DOHH2 (cell line): ENCODE results near the gene PRCC.

Experiments
- H3F3A ChIP-seq: fragments of 200-600 bp; sonication (generic), shearing (Covaris generic); 2 replicates; pipeline ENCODE4 v1.6.0; 2016; ENCODE audit warnings: antibody characterized with exemption, mild to moderate bottlenecking; ENCODE audit not compliant: control insufficient read depth, insufficient read depth
- H3K27ac ChIP-seq: fragments of 200-600 bp; sonication (generic); 2 replicates; pipeline ENCODE4 v1.5.1; 2014; ENCODE audit warnings: low read depth, mild to moderate bottlenecking, low read length, moderate library complexity
- H3K27me3 ChIP-seq: fragments of 200-600 bp; sonication (generic); 2 replicates; pipeline ENCODE4 v1.6.1; 2014; ENCODE audit warnings: mild to moderate bottlenecking, low read length, mixed read lengths; ENCODE audit not compliant: control insufficient read depth
- H3K36me3 ChIP-seq: fragments of 200-600 bp; sonication (generic); 2 replicates; pipeline ENCODE4 v1.6.1; 2014; ENCODE audit warnings: mild to moderate bottlenecking, low read length, moderate library complexity, mixed read lengths; ENCODE audit not compliant: control insufficient read depth
- H3K4me1 ChIP-seq: fragments of 200-600 bp; sonication (generic); 2 replicates; pipeline ENCODE4 v1.6.1; 2014; ENCODE audit warnings: mild to moderate bottlenecking, low read length, mixed read lengths; ENCODE audit not compliant: control insufficient read depth
- H3K4me2 ChIP-seq: fragments of 200-600 bp; sonication (generic); 2 replicates; pipeline ENCODE4 v1.6.0; 2014; ENCODE audit warnings: mild to moderate bottlenecking, low read length, moderate library complexity
- H3K4me3 ChIP-seq: fragments of 200-600 bp; sonication (generic); 2 replicates; pipeline ENCODE4 v1.5.1; 2014; ENCODE audit warnings: mild to moderate bottlenecking, low read length, mixed read lengths
- H3K79me2 ChIP-seq: fragments of 200-600 bp; sonication (generic); 2 replicates; pipeline ENCODE4 v1.6.1; 2014; ENCODE audit warnings: mild to moderate bottlenecking, low read length, mixed read lengths; ENCODE audit not compliant: control insufficient read depth
- H3K9me2 ChIP-seq: fragments of 200-600 bp; sonication (generic); replicated peaks from 2 replicates; pipeline ENCODE4 v1.6.1; 2014; ENCODE audit warnings: mild to moderate bottlenecking, low read length, mixed read lengths; ENCODE audit not compliant: control insufficient read depth
- H3K9me3 ChIP-seq: fragments of 200-600 bp; sonication (generic); 2 replicates; pipeline ENCODE4 v1.6.1; 2014; ENCODE audit warnings: antibody characterized with exemption, low read length, mixed read lengths; ENCODE audit not compliant: control insufficient read depth, insufficient read depth
- H4K20me1 ChIP-seq: fragments of 200-600 bp; sonication (generic); 2 replicates; pipeline ENCODE4 v1.6.0; 2014; ENCODE audit warnings: low read depth, mild to moderate bottlenecking, antibody characterized with exemption, low read length, moderate library complexity; ENCODE audit not compliant: control insufficient read depth, insufficient read depth
- EZH2phosphoT487 ChIP-seq: fragments of 200-600 bp; sonication (generic); IDR thresholded peaks from 2 replicates; pipeline ENCODE4 v1.6.1; 2017; ENCODE audit warnings: borderline replicate concordance, mild to moderate bottlenecking, antibody characterized with exemption, low read length, moderate library complexity, mixed read lengths
- TF ChIP-seq, protein P1 (sequence below): fragments of 200-600 bp; sonication (generic); IDR thresholded peaks from one replicate; pipeline ENCODE4 v1.5.1; 2014; ENCODE audit warnings: antibody characterized with exemption, mild to moderate bottlenecking, low read depth, low read length; ENCODE audit not compliant: poor library complexity, severe bottlenecking

PRCC gene

DNA sequence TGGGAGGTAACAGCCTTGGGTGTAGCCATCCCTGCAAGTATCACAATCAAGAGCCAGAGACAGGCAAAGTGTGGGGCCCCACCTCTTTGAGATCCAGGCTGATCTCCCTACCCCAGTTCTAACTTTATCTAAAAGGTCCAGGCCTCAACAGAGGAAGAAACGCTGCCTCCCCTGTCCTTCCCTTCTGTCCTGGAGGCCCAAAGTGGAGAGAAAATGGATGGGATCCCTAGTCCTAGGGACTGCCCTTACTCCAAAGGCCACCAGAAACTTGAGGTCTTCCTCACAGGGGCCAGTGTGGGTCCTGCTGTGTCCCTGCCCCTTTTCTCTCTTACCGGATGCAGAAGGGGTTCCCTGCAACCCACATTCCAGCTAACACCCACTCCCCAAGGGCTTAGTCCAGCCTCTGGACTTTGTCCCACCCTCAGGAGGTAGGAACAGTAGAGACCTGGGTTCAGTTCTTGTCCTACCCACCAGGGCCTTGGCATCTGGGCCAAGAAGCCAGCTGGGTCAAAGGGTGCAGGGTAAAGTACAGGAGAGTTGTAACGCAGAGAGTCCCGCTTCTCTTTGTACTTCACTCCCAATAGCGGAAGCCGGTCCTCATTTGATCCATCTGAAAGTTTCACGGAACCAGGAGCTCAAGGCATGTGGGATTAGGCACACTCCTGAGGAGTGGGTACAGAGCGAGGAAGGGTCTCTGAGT is 17.8 kb upstream of the PRCC start:
- H3K36me3 ChIP-seq, result peaks cover 63% of the 10 kb centered on the region
- H3K4me3 ChIP-seq, result peak overlapping the region; percentile 97
- H3K27ac ChIP-seq, result peak overlapping the region; percentile 79
- H3K4me2 ChIP-seq, result peak overlapping the region; percentile 88
- H3F3A ChIP-seq, result peaks cover 12% of the 10 kb centered on the region
- no peaks in the 10 kb centered on the region for H3K27me3 ChIP-seq
- peaks cover 20% of the 10 kb centered on the region; the same call in 1 of the 2 replicates for H4K20me1 ChIP-seq
- no peaks in the 10 kb centered on the region for H3K9me3 ChIP-seq
- TF ChIP-seq, protein P1, sequence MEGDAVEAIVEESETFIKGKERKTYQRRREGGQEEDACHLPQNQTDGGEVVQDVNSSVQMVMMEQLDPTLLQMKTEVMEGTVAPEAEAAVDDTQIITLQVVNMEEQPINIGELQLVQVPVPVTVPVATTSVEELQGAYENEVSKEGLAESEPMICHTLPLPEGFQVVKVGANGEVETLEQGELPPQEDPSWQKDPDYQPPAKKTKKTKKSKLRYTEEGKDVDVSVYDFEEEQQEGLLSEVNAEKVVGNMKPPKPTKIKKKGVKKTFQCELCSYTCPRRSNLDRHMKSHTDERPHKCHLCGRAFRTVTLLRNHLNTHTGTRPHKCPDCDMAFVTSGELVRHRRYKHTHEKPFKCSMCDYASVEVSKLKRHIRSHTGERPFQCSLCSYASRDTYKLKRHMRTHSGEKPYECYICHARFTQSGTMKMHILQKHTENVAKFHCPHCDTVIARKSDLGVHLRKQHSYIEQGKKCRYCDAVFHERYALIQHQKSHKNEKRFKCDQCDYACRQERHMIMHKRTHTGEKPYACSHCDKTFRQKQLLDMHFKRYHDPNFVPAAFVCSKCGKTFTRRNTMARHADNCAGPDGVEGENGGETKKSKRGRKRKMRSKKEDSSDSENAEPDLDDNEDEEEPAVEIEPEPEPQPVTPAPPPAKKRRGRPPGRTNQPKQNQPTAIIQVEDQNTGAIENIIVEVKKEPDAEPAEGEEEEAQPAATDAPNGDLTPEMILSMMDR, result no peak
- no peak for TF ChIP-seq EZH2phosphoT487
- H3K9me2 ChIP-seq, result no peaks in the 10 kb centered on the region
- peaks cover 91% of the 10 kb centered on the region for H3K79me2 ChIP-seq
- peaks cover 56% of the 10 kb centered on the region for H3K4me1 ChIP-seq

DNA sequence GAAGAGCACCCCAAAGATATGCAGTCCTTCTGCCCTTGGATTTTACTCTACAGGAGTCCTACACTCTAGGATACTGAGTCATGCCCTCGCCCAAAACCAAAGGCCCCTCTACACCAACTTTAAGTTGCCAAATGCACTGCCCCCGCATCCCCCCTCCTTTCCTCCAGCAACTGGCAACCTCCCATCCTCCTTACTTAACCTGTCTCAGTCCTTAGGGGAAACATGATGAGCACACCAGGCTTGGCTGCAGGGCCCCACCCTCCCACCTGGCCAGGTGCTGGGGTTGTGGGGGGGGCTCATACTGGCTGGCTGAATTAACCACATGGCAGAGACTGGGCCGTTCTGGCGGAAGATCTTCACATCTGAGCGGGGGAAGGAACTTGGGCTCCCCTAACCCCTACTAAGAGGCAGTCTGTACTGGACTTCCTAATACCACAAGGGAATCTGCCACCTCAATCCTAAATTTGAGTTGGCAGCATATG is 17.1 kb upstream of the PRCC start:
- Histone ChIP-seq H4K20me1 (peaks cover 20% of the 10 kb centered on the region; the same call in 1 of the 2 replicates), H3K27ac (peak overlapping the region; percentile 79), H3K4me3 (peak overlapping the region; percentile 97), H3K36me3 (peaks cover 57% of the 10 kb centered on the region), H3K27me3 (no peaks in the 10 kb centered on the region), H3K4me2 (peak overlapping the region; percentile 88), H3K79me2 (peaks cover 85% of the 10 kb centered on the region), H3K9me2 (no peaks in the 10 kb centered on the region), H3K9me3 (no peaks in the 10 kb centered on the region), H3K4me1 (peaks cover 61% of the 10 kb centered on the region), H3F3A (peaks cover 9% of the 10 kb centered on the region)
- TF ChIP-seq, protein P1, result no peak
- TF ChIP-seq EZH2phosphoT487, result no peak

DNA sequence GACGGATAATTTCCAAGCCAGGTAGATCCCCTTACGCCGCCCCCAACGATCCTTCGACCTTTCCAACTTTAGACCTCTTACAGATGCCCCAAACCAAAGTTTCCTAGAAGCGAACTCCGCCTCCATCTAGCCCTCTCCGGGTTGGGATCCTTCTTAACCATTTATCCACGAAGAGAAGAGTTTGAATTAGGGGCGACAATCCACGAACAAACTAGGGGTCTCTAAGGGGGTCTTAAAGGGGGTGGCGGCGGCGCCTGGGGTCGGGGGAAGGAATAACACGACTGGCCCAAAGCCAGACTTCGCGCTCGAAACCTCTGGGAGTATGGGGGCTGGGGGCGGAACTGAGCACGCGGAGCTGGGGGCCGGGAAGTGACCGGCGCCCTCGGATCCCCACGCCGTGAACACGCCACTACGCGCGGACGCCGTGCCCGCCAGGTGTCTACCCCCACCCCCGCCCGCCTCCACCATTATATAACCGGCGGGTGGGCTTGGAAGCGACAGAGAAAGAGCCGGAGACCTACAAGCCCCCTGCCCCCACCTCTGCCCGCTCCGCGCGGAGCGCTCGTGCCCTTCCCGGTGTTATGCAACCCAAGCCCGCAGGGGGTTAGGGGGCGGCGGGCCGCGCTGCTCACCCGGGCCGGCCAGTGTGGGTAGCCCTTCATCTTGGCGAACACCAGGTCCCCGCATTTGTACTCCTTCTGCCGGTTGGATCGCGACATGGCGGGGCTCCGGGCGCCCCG is 16.5 kb upstream of the PRCC start:
- no peak for TF ChIP-seq EZH2phosphoT487
- TF ChIP-seq, protein P1, result no peak
- peaks cover 20% of the 10 kb centered on the region; the same call in 1 of the 2 replicates for H4K20me1 ChIP-seq
- H3K9me2 ChIP-seq, result no peaks in the 10 kb centered on the region
- peak overlapping the region; percentile 88 for H3K4me2 ChIP-seq
- H3F3A ChIP-seq, result peaks cover 9% of the 10 kb centered on the region; the same call in 1 of the 2 replicates
- H3K4me3 ChIP-seq, result peak overlapping the region; percentile 97
- H3K79me2 ChIP-seq, result peaks cover 78% of the 10 kb centered on the region
- H3K4me1 ChIP-seq, result peaks cover 59% of the 10 kb centered on the region
- H3K36me3 ChIP-seq, result peaks cover 51% of the 10 kb centered on the region
- H3K27me3 ChIP-seq, result no peaks in the 10 kb centered on the region
- H3K27ac ChIP-seq, result peak overlapping the region; percentile 79
- H3K9me3 ChIP-seq, result no peaks in the 10 kb centered on the region
